Mucosa of descending colon (tissue), 3 donors: Measurements from ENCODE around the gene GPC6. TPM values are rescaled to one million over a fixed set of nuclear protein-coding genes. Genes with fewer than 3 reads are reported as not detected.
"Not testable (repeated sequence)": the region's sequence is repeated elsewhere in the genome, so short reads cannot be mapped to it uniquely, and the experiment has no call there.

Source experiments
- ATAC-seq: fragments of 200-7000 bp; cut with Tn5 transposase; one replicate; pipeline ENCODE4 v1.9.1; 2020; ENCODE audit warnings: mild to moderate bottlenecking, moderate library complexity
- DNase-seq, 3 donors: peaks; one replicate each; pipeline ENCODE4 v3.0.0-alpha.2; 2020
- H3K36me3 ChIP-seq: fragments of 200-600 bp; one replicate; pipeline ENCODE4 v1.8.0; 2021; ENCODE audit warnings: low read depth, mild to moderate bottlenecking
- H3K4me1 ChIP-seq: fragments of 200-600 bp; one replicate; pipeline ENCODE4 v1.8.0; 2021; ENCODE audit warnings: low read depth, mild to moderate bottlenecking
- H3K4me3 ChIP-seq: fragments of 200-600 bp; one replicate; pipeline ENCODE4 v1.8.0; 2021; ENCODE audit warnings: mild to moderate bottlenecking
- H3K9me3 ChIP-seq: fragments of 200-600 bp; one replicate; pipeline ENCODE4 v1.8.0; 2021; ENCODE audit warnings: mild to moderate bottlenecking
- CTCF ChIP-seq: fragments of 200-600 bp; IDR thresholded peaks from one replicate; pipeline ENCODE4 v1.8.0; 2022; ENCODE audit warnings: antibody characterized with exemption, mild to moderate bottlenecking
- intact Hi-C, 2 donors: fragments of 100-400 bp; cut with DNase I in 1 of 2; cut with micrococcal nuclease in 1 of 2; formaldehyde crosslinking; loops; one replicate each; pipeline versions ENCODE4 v1.11.0 to v1.11.1; 2022; cut with DNase I, micrococcal nuclease
- total RNA-seq, 3 donors: library from RNA; stranded (reverse); fragmentation: NEBNext Ultra II Directional in 2 of 3; extraction: Animal tissue kit (Norgen Biotek cat#: 25700) in 2 of 3; gene quantifications; one replicate each; pipeline versions ENCODE4 v1.2.1 to v1.2.4, GENCODE V29; 2021 to 2023
- donor health status: DM: no; HTN: no; CAD: no; lungs with moderate emphysema.
- donor health status: DM: no; HTN: no; CAD: no.
- donor health status: DM: no; HTN: yes; CAD: no.

The GPC6 gene
- total RNA-seq, 3 donors from 2014 or later, result 2.7 to 11.3 (median 7.5) TPM

- no peaks in the 10 kb centered on the region for H3K36me3 ChIP-seq
- no peak for DNase-seq
- ATAC-seq, result no peak
- no peak for TF ChIP-seq CTCF
- H3K9me3 ChIP-seq, result no peaks in the 10 kb centered on the region
- H3K4me1 ChIP-seq, result no peaks in the 10 kb centered on the region
- intact Hi-C loops, result no loop called here
- H3K4me3 ChIP-seq, result no peak overlapping the region
These were observed 209.0 kb downstream of the GPC6 start for GRCh38 chr13:93435651-93436050.

GRCh38 chr13:93437081-93437480 lies 210.5 kb downstream of the GPC6 start:
- no peak for TF ChIP-seq CTCF
- DNase-seq, result no peak
- no peak for ATAC-seq
- H3K9me3 ChIP-seq, result no peaks in the 10 kb centered on the region
- intact Hi-C loops, result no loop called here
- no peaks in the 10 kb centered on the region for H3K4me1 ChIP-seq
- H3K36me3 ChIP-seq, result no peaks in the 10 kb centered on the region
- no peak overlapping the region for H3K4me3 ChIP-seq

- no peaks in the 10 kb centered on the region for H3K36me3 ChIP-seq
- no peak for DNase-seq
- no peak for ATAC-seq
- H3K4me1 ChIP-seq, result no peaks in the 10 kb centered on the region
- no peak for TF ChIP-seq CTCF
- intact Hi-C loops, result no loop called here
- H3K9me3 ChIP-seq, result no peaks in the 10 kb centered on the region
- no peak overlapping the region for H3K4me3 ChIP-seq
These were observed 219.6 kb downstream of the GPC6 start for GRCh38 chr13:93446238-93446637.

- Histone ChIP-seq H3K36me3 (no peaks in the 10 kb centered on the region), H3K4me3 (no peak overlapping the region), H3K4me1 (no peaks in the 10 kb centered on the region), H3K9me3 (no peaks in the 10 kb centered on the region)
- intact Hi-C loops, result no loop called here
- no peak for DNase-seq
- no peak for TF ChIP-seq CTCF
- no peak for ATAC-seq
These were observed 223.6 kb downstream of the GPC6 start for GRCh38 chr13:93450191-93450621.

- no peaks in the 10 kb centered on the region for H3K4me1 ChIP-seq
- no peak for TF ChIP-seq CTCF
- no peak overlapping the region for H3K4me3 ChIP-seq
- no peaks in the 10 kb centered on the region for H3K36me3 ChIP-seq
- DNase-seq (no peak), ATAC-seq (no peak)
- intact Hi-C loops, result no loop called here
- no peaks in the 10 kb centered on the region for H3K9me3 ChIP-seq
These were observed 224.2 kb downstream of the GPC6 start for GRCh38 chr13:93450761-93451160.

GRCh38 chr13:93454676-93455235 lies 228.1 kb downstream of the GPC6 start:
- DNase-seq, result peak in 1 of 3 donors; percentile 48
- ATAC-seq, H3K36me3 ChIP-seq, intact Hi-C loops, H3K4me1 ChIP-seq, H3K4me3 ChIP-seq, H3K9me3 ChIP-seq: not testable (repeated sequence)
